Liver (tissue), 3 donors: ENCODE results near the gene PLPPR5.

ENCODE experiments used
- EGR1 ChIP-seq, 2 donors: IDR thresholded peaks; 2 replicates each; pipeline ENCODE4 v1.6.1; 2016 to 2018; ENCODE audit warnings: antibody characterized with exemption in 2 of 2, low read depth in 2 of 2
- HNF4A ChIP-seq, 2 donors: conservative IDR thresholded peaks; 2 replicates each; pipeline ENCODE4 v1.6.1; 2016; ENCODE audit warnings: antibody characterized with exemption in 2 of 2, mild to moderate bottlenecking in 2 of 2
- HNF4G ChIP-seq: IDR thresholded peaks from 2 replicates; pipeline ENCODE4 v1.6.1; 2016; ENCODE audit warnings: antibody characterized with exemption
- MAX ChIP-seq: IDR thresholded peaks from 2 replicates; pipeline ENCODE4 v1.6.1; 2016; ENCODE audit warnings: antibody characterized with exemption
- NR2F2 ChIP-seq: IDR thresholded peaks from 2 replicates; pipeline ENCODE4 v1.6.1; 2016; ENCODE audit warnings: antibody characterized with exemption
- RAD21 ChIP-seq, 2 donors: IDR thresholded peaks; 2 replicates each; pipeline ENCODE4 v1.6.1; 2016; ENCODE audit warnings: antibody characterized with exemption in 2 of 2, mild to moderate bottlenecking in 2 of 2
- RXRA ChIP-seq, 2 donors: IDR thresholded peaks; 2 replicates each; pipeline ENCODE4 v1.6.1; 2017 to 2018; ENCODE audit warnings: antibody characterized with exemption in 2 of 2, mild to moderate bottlenecking in 1 of 2
- SP1 ChIP-seq: IDR thresholded peaks from 2 replicates; pipeline ENCODE4 v1.6.1; 2018; ENCODE audit warnings: antibody characterized with exemption, mild to moderate bottlenecking
- TAF1 ChIP-seq: conservative IDR thresholded peaks from 2 replicates; pipeline ENCODE4 v1.6.1; 2016; ENCODE audit warnings: antibody characterized with exemption, mild to moderate bottlenecking
- TF ChIP-seq, protein P1 (sequence below): fragments of 150-350 bp; IDR thresholded peaks from 2 replicates; pipeline ENCODE4 v1.5.1; 2017; ENCODE audit warnings: improper control_type of control experiment, low read depth, low read length; ENCODE audit not compliant: missing input control
- TF ChIP-seq, protein P2 (sequence below): IDR thresholded peaks from 2 replicates; pipeline ENCODE4 v1.6.1; 2016; ENCODE audit warnings: antibody characterized with exemption
- TF ChIP-seq, protein P3 (sequence below): IDR thresholded peaks from 2 replicates; pipeline ENCODE4 v1.6.1; 2016; ENCODE audit warnings: antibody characterized with exemption
- donor health status: healthy.
- donor health status: healthy.

DNA sequence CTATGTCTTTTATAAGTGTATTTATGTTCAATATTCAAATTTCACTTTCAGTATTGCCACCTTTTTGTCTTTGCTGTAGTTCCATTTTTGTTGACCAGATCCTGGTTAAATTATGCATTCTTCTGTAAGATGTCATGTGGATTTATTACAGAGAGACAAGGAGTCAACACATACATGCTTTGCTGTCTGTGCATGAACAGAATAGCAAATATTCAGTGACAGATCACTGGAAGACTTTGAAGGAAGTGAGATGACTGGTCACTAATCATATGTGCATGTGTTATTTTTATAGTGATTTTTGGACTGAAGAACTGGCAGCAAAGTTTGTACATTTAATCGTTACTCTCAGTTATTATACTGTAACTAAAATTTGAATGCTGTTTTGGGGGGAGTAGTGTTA is 117.2 kb downstream of the PLPPR5 start:
- no peak for TF ChIP-seq HNF4A (conservative IDR thresholded peaks at IDR 0.05)
- TF ChIP-seq, protein P1, sequence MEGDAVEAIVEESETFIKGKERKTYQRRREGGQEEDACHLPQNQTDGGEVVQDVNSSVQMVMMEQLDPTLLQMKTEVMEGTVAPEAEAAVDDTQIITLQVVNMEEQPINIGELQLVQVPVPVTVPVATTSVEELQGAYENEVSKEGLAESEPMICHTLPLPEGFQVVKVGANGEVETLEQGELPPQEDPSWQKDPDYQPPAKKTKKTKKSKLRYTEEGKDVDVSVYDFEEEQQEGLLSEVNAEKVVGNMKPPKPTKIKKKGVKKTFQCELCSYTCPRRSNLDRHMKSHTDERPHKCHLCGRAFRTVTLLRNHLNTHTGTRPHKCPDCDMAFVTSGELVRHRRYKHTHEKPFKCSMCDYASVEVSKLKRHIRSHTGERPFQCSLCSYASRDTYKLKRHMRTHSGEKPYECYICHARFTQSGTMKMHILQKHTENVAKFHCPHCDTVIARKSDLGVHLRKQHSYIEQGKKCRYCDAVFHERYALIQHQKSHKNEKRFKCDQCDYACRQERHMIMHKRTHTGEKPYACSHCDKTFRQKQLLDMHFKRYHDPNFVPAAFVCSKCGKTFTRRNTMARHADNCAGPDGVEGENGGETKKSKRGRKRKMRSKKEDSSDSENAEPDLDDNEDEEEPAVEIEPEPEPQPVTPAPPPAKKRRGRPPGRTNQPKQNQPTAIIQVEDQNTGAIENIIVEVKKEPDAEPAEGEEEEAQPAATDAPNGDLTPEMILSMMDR, result no peak
- TF ChIP-seq EGR1 (IDR thresholded peaks at IDR 0.05; ENCODE audit: low read depth in 2 of 2), result no peak
- TF ChIP-seq NR2F2, result no peak
- TF ChIP-seq TAF1, result no peak
- no peak for TF ChIP-seq RAD21 (IDR thresholded peaks at IDR 0.05)
- TF ChIP-seq, protein P2, sequence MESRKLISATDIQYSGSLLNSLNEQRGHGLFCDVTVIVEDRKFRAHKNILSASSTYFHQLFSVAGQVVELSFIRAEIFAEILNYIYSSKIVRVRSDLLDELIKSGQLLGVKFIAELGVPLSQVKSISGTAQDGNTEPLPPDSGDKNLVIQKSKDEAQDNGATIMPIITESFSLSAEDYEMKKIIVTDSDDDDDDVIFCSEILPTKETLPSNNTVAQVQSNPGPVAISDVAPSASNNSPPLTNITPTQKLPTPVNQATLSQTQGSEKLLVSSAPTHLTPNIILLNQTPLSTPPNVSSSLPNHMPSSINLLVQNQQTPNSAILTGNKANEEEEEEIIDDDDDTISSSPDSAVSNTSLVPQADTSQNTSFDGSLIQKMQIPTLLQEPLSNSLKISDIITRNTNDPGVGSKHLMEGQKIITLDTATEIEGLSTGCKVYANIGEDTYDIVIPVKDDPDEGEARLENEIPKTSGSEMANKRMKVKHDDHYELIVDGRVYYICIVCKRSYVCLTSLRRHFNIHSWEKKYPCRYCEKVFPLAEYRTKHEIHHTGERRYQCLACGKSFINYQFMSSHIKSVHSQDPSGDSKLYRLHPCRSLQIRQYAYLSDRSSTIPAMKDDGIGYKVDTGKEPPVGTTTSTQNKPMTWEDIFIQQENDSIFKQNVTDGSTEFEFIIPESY, result no peak
- no peak for TF ChIP-seq RXRA (IDR thresholded peaks at IDR 0.05)
- no peak for TF ChIP-seq SP1
- no peak for TF ChIP-seq HNF4G
- TF ChIP-seq MAX, result no peak
- TF ChIP-seq, protein P3, sequence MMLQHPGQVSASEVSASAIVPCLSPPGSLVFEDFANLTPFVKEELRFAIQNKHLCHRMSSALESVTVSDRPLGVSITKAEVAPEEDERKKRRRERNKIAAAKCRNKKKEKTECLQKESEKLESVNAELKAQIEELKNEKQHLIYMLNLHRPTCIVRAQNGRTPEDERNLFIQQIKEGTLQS, result no peak
